ENCODE data around the gene AUNIP.

AUNIP gene

DNA sequence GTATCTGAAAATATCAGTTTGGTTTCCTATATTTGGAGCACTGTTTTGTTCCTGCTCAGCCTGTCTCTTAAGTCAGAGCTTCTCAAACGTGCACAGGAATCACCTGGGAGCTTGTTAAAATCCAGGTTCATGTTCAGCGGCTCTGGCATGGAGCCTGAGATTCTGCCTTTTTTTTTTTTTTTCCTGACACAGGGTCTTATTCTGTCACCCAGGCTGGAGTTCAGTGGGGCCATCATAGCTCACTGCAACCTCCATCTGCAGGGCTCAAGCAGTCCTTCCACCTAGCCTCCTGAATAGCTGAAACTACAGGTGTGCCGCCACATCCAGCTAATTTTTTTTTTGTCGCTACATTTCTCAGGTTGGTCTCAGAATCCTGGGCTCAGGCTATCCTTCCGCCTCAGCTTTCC is 71.5 kb downstream of the AUNIP start:
- no peak for DNase-seq

DNA sequence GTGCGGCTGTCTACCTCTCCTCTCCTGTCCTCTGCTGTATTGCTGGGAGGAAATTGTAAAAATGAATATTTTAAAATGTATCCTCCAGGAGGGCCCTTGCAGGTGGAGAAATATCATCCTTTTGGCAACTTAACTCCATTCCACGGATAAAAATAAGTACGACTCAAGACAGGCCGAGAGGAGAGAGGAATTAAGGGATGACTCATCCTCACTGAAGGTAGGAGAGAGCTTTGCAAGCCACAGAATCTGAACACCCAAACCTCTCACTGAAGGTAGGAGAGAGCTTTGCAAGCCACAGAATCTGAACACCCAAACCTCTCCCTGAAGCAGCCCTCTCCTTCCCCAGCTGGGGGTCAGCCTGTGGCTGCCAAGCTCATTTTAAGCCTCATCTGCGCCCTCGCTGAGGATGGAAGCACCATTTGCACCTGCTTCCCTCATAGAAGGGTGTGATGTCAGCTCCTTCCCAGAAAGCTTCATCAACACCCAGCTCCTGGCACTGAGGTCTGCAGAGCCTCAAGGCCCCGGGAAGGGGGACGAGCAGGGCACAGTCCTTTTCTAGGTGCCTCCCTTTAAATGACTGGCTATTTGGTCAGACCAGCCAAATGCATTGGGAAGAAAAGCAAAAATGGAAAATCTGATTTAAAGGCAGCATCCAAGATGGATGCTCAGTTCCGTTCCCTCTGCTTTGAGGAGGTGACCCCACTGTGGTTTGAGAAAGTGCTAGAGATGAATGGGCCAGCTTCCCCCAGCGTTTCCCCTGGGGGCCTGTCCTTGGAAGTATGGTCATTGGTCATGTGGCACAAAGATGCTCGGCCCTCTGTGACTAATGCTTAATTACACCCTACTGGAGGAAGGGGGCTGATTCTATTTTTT is 72.1 kb downstream of the AUNIP start:
- no peak for DNase-seq

DNA sequence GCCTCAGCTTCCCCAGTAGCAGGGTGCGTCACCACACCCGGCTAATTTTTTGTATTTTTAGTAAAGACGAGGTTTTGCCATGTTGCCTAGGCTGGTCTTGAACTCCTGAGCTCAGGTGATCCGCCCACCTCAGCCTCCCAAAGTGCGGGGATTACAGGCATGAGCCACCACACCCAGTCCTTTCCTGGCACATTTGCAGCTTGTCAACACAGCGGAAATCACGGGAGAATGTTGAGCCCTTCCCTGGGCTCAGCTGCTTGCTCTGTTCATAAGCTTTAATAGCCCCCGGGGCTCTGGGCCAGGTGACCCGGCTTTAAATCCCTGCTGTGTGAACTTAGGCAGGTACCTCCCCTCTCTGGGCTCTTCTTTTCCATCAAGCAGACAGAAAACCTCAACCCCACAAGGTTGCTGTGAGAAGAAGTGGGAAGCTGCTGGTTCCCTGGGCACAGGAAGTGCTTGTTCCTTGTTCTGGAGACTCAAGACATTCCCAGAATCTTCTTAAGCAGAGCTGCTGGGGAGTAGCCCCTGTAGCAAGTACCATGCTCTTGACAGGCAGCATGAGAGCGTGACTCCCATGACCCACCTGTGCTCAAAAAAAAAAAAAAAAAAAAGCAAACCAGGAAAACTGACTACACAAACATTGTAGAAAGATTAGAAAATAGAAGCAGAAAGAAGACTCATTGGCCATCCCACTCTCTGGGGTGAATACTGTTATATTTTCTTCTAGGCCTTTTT is 73.8 kb downstream of the AUNIP start:
- no peak for DNase-seq

DNA sequence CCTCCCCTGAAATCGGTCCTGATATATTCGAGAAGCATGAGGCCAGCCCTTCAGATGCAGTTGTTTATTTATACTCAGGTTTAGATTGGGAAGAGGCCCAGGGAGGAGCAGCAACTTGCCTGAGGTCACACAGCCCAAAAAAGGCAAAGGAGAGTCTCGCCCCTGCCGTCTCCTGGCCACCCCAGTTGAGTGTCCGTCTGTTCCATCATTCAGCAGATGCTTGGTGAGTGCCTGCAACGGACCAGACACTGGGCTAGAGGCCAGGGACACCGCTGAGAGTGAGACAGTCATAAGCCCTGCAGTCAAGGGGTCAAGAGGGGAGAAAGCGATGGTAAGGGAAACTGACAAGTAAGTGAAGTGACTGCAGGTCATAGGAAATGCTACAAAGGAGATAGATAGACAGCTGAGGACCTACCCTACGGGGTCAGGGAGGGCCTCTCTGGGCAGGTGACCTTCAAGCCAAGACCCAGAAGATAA is 74.6 kb downstream of the AUNIP start:
- DNase-seq: no peak
